Activated CD4-positive, alpha-beta T cell treated with anti-CD3 and anti-CD28 coated beads, Interleukin-2, amount 50 U/mL, for 4 hours (primary cell): ENCODE measurements around the gene NUDT22.

Source experiments
- DNase-seq, 2 experiments: peaks; one replicate each; pipeline ENCODE4 v3.0.0-alpha.2; 2020

Gene NUDT22

DNA sequence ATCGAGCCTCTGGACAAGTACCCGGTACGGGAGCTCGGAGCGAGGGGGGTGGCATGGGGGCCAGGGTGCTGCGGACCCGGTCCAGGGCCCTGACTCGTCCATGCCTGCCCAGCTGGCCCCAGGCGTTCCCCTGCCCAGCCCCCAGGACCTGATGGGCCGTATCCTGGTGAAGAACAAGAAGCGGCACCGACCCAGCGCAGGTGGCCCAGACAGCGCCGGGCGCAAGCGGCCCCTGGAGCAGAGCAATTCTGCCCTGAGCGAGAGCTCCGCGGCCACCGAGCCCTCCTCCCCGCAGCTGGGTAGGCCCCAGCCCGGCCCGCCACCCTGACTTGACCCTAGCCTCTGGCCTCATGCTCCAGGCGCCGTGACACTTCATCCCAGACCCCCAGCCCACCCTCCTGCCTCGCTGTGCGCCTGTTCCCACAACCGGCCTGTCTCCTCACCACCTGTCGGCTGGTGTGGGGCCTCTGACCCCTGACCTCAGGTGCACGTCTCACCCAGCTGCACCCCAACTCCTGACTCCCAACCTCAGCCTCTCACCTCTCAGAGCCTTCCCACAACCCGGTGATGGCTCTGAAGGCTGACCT is 33.0 kb downstream of the NUDT22 start:
- DNase-seq = no peak

DNA sequence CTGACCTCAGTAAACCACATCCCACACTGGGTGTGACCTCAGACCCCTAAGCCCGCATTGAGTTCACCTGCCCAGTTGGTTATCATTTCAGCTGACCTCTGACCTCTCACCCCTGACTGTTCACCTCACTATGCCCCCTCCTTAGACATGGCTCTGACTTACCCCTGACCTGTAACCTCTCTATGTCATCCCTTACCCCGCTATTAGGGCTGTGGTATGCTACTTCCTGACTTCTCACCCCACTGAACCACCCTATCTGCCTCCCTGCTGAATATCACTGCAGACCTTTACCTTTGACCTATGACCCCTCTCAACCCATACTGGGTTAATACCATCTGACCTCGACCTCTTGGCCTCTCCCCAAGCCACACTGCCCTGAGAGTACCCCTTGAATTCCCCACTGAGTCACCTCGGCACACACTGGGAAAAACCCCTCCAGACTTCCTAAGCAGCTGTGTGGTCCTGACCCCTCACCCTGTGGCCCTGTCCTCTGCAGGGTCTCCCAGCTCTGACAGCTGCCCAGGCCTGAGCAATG is 33.5 kb downstream of the NUDT22 start:
- DNase-seq = no peak

DNA sequence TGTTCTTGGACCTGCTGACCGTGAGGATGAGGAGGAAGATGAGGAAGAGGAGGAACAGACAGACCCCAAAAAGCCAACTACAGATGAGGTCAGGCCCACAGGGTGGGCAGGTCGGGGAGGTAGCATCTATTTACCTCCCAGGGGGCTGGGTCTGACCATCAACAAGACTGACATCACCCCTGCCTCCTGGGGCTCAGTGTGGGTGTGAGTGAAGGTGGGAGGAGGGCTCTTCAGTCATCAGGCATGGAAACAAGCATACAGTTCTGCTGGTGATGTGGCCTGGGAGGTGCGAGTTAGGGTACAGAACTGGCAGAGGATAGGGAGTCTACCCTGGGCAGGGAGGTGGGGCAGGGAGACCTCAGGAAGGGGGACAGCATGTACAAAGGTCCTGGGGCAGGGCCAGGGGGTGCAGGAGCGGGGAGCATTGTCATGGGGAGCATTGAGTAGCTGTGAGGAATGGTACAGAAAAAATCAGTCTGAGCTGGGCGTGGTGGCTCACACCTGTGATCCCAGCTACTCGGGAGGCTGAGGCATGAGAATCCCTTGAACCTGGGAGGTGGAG is 34.2 kb downstream of the NUDT22 start:
- no peak for DNase-seq

DNA sequence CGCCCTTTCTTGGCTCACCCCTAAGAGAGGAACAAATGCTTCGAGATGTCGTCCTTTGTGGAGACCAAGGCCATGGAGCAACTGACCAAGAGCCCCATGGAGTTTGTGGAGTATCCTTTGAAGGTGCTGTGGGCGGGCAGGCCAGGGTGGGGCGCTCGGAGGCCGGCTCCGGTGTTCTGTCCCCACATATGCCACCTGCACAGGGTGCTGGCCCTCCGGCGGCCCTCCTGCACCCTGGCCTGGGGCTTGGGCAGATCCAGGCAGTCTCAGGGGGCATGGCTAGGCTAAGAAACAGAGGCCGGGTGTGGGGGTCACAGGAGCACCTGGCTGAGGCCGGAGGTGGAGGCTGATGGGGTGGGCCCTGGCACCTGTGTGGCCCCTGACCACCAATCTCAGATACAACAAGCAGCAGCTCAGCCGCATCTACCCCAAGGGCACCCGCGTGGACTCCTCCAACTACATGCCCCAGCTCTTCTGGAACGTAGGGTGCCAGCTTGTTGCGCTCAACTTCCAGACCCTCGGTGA is 35.5 kb downstream of the NUDT22 start:
- DNase-seq = no peak

DNA sequence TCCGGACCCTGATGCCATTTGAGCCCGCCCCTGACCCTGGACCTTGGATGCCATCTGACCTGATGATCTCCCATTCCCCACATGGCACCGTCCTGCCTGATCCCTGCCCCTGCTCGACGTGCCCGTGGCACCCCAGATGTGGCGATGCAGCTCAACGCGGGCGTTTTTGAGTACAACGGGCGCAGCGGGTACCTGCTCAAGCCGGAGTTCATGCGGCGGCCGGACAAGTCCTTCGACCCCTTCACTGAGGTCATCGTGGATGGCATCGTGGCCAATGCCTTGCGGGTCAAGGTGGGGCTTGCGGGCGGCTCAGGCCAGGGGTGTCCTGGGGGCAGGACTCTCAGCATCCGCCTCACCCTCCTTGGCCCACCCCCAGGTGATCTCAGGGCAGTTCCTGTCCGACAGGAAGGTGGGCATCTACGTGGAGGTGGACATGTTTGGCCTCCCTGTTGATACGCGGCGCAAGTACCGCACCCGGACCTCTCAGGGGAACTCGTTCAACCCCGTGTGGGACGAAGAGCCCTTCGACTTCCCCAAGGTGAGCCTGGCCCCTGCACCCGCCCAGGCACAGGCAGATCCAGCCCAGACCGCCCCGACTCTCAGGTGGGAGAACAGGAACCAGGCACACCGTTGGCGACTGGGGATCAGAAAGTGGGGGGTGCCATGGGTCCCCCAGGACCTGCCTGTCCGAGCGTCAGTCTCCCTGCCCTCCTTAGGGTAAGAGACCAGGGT is 36.4 kb downstream of the NUDT22 start:
- DNase-seq = no peak

DNA sequence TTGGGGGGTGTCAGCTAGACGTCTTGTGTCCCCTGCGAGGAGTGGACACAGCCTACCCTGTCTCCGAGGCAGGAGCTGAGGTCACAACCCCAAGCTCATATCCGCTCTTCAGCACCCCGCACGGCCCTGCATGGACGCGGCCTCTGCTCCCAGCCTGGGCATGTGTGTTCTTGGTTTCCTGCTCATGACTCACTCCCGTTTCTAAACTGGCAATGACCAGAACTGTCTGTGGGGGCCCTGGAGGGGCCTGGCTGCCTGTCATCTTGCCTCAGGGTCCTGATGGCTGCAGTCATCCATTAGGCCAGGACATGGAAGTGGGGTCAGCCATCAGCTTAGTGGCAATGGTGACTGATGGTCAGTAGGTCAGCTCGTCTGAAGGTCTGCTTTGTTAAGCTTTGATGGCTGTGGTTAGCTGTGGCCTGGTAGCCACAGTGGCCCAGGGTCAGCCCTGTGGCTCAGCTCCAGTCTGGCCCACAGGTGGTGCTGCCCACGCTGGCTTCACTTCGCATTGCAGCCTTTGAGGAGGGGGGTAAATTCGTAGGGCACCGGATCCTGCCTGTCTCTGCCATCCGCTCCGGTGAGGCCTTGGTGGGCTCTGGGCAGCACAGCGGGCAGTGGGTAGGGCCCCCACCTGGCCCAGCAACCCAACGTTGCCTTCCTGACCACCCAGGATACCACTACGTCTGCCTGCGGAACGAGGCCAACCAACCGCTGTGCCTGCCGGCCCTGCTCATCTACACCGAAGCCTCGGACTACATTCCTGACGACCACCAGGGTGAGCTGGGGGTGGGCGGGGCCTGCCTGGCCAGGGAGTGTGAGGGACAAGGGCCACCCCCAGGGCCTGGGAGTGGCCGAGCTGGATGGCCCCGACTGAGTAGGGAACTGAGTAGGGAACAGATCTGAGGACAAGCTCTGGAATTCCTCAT is 37.2 kb downstream of the NUDT22 start:
- DNase-seq = no peak

DNA sequence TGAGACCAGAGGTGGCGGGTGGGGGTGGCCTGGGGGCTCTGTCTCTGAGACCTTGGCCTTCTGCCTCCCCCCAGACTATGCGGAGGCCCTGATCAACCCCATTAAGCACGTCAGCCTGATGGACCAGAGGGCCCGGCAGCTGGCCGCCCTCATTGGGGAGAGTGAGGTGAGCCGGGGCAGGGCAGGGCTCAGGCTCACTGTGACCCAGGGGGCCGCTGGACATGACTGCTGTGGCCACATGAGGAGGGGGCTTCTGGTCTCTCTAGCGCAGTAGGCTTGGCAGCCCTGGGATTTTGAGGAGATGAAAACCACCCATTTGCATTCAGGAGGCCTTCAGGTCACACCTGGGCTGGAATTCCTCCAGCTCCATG is 37.9 kb downstream of the NUDT22 start:
- DNase-seq = no peak

DNA sequence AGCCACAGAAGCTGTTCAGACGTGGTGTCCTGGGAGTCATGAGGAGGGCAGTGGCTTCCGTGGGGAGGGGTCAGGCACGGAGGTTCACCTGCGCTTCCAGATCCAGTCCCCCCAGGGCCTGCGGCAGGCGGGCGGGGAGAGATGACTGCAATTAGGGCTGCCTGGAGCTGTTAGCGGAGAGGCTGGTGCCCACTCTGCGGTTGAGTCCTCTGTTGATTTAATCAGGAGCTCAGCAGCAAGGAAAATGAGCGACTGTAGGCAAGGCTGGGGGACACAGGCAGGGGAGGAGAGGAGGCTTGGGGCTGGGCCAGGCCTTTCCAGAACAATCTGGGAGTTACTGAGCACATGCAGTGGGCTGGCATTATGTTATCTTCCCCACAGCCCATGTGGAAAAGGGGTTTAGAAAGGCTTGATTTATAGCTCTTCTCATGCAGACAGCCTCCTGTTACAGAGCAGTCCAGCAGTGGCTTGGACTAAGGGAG is 38.3 kb downstream of the NUDT22 start:
- no peak for DNase-seq

DNA sequence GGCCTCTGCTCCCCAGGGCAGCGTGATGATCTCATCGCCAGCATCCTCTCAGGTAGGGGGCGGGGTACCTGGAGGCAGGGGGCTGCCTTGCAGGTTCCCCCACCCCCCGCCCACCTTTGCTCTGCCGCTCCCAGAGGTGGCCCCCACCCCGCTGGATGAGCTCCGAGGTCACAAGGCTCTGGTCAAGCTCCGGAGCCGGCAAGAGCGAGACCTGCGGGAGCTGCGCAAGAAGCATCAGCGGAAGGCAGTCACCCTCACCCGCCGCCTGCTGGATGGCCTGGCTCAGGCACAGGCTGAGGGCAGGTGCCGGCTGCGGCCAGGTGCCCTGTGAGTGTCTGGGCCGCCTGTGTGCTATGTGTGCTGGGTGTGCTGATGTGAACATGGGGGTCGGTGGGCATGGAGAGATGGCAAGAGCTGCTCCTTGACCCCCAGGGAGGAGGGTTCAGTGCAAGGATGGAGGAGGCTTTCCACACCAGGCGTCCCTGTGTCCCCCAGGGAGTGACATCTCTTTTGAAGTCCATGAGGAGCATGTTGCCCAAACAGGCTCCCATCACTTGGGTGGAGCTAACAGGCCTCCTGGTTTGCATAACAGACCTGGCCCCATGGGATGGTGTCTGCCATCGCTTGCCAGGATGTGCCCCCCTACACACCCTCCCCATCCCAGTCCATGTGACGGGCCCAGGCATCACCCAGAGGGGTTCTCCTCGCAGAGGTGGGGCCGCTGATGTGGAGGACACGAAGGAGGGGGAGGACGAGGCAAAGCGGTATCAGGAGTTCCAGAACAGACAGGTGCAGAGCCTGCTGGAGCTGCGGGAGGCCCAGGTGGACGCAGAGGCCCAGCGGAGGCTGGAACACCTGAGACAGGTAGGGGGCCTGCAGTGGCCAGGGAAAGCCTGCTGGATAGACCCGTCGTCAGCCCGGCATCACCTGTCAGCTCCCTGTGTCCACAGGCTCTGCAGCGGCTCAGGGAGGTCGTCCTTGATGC is 39.4 kb downstream of the NUDT22 start:
- DNase-seq = no peak

DNA sequence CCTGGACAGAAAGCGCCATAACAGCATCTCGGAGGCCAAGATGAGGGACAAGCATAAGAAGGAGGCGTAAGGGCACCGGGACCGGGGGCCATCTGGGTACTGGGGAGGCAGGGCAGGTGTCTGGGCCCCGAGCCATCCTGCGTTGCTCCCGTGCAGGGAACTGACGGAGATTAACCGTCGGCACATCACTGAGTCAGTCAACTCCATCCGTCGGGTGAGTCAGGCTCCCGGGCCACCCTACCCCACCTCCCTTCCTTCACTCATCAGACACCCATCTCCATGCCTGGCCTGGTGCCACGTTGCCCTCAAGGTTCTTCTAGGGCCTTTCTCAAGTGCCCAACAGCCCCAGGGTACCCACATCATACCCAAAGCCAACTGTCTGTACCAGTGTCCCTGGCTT is 40.3 kb downstream of the NUDT22 start:
- DNase-seq = no peak

DNA sequence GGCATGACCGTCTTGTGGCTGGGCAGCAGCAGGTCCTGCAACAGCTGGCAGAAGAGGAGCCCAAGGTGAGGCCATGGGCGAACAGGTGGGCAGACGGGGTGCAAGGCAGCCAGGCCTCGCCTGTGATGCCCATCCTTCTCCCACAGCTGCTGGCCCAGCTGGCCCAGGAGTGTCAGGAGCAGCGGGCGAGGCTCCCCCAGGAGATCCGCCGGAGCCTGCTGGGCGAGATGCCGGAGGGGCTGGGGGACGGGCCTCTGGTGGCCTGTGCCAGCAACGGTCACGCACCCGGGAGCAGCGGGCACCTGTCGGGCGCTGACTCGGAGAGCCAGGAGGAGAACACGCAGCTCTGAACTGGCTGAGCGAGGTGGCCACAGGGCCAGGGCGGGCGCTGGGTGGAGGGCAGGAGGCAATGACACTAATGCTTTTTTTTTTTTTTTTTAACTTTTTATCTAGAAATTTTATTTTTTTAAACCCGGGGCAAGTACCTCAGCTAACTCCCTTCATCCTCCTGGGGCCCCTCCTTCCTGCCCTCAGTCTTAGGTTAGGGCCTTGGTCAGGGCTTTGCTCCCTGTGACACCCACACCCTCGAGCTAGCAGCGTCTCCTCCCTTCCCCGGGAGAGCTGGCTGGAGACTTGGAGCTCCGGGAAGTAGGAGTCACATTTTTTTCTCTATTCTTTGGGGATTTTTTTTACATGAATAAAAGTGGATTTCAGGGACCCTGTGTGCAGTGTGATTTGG is 41.3 kb downstream of the NUDT22 start:
- DNase-seq = no peak

DNA sequence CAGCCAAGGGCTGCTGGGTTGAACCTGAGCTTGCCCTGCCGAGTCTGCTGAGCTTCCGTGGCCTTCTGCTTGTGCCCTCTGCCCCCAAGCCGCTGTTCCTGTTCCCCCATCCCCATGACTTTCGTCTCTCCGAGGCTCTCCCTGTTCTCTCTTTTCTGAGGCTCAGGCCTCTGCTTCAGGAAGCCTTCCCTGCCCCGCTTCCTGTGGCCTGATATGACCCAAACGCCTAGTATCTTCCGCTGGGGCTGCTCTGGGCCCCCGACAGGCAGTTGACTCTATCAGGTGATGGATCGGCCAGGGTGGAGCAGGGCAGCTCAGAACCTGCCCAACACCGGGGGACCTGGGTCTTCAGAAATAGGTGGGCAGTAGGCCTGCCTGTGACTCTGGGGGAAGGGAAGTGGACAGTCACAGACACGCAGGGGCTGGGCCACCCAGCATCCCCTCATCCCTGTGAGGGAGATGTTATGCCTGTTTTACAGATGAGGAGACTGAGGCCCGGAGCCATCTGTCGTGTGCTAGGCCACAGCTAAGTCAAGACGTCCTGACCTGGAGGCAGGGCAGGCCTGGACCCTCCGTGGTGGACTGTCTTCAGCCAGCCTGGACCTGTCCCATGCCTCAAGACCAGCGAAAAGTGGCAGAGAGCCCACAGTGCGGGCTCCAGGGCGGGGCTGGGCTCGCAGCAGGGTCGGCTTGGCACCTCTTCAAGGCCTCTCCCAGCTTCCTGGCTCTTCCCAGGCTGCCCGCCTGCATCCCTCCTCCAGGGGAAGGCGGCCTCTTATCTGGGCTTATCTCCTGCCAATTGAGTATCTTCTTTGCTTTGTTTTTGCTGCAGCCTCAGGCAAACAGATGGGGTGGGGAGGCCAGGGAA is 42.2 kb downstream of the NUDT22 start:
- no peak for DNase-seq

DNA sequence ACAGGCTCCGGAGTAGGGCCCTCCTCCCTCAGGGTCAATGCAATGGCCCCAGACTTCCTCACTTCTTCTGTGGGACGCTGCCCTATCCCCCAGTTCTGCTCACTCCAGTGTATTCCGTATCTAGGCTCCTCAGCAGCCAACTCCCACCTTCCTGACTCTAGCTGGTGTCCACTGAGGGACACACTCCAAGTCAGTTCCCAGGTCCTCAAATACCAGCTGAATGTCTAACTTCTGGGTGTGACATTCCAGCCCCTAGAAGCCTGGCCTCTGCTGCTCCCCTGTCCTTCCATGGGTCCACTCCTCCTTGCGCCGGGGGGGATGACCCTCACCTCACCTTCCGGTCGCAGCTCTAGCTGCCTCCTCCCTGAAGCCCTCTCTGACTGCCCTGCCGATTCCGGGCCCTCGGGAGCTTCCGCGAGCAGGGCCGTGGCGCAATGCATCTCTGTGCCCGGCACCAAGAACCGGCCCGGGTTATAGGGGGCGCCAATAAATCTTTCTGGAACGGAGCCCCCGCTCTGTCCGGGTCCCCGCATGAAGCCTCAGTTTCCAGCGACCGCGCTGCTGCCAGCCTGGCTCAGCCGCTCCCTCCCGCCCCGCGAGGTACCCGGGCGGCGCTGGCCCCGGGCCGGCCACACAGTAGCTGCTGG is 42.9 kb downstream of the NUDT22 start:
- DNase-seq = no peak

DNA sequence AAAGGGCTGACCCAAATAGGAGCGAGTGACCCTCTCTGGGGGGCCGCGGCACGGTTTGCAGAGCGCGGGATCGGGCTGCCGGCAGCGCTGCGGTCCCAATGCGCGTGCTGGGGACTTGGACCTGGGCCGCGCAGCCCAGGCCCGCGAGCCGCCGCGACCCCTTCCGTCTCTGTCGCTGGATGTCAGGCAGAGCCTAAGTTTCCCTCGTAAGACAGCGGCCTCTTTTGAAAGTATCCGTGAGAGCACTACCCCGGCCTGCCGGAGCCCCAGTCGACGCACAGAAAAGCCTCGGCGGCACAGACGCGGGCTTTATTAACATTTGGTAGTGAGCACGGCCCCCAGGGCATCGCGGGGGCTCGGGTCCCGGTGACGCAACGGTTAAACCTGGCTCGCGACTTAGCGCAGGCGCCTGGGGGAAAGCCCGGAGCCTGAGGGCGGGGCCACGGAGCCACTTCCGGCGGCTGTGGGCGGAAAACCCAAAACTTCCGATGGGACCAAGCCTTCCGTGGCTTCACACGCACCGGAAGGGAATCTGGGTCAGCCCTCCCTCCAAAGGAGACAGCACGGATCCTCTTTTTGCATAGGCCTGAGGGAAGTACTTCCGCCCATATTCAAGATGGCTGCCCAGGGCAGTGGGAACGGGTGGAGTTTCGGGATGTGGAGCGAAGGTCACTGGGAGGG is 43.6 kb downstream of the NUDT22 start:
- peak; percentile 97 for DNase-seq

DNA sequence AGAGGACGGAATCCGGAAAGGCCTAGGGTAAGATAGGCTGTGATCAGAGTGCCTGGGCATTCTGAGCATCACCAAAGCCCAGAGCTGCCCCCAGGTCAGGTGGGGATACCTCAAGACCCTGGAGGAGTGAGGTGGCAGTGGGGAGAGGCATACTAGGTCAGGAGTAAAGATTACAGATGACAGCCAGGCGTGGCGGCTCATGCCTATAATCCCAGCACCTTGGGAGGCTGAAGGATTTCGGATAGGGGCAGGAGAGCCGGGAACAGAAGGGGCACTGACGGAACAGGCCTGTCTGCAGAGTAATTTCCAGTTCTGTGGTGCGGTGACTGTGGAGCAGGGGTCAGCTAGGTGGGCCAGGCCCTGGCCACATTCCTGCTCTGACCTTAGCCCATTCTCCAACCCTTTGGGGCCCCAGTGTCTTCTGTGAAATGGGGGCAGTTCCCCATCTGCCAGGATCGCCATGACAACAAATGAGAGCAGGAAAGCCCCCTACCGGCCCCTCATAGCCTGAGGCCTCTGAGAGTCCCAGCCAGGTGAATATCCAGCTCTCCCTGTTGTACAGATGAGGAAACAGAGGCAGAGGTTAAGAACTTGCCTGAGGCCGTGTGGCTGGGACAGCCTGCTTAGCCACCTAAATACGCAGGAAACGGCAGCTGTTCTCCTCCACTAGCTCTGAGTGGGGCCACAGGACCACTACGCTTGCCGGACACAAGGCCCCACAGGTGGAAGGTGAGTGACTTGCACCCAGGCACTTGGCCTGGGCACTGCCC is 49.1 kb downstream of the NUDT22 start:
- DNase-seq = no peak

DNA sequence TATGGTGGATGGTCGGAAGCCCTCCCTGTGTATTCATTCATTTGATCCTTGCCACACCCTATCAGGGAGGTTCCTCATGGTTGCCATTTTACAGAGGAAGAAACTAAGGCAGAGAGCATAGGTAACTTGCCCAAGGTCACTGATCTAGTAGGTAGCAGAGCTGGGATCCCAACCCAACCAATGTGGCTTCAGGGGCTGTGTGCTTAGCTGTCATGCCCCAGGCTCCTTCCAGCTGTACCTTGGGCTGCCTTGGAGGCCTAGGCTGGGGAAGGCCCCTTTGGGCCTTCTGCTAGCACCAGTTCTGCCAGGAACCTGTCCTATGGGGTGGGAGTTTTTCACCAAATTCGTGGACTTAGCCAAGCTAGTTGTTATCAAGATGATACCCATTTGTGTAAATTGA is 49.8 kb downstream of the NUDT22 start:
- DNase-seq = no peak

DNA sequence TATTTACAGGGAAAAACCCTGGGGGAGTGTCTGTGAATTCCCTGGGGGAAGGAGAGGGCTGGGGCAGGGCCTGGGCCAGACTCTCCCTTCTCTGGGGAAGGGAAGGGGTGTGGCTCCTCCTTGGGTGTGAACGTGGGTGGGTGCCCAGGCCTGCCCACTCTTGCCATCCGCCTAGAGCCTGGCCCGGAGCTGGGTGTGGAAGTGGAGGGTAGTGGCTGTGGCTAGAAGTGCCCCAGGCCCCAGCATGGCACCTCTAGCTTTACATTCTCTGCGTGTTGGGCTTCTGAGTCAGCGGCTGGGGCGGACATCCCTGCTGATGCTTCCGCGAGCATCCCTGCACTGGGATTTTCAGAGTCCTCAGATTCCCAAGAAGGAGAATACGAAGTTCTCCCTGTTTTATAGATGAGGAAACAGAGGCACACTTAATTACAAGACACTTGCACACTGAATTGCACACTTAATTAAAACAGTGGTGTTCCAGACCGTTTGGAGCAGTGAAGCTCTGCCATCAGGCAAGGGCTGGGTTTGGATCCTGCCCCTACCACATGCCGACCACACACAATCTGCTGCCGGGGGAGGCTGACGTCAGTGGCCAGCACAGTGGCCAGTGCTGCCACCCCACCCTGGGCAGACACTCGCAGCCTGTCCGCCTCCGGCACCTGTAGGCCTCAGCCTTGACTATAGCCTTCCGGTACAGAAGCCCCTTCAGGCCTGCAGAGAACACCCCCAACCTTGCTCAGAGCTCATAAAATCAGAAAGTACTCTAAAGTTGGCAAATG is 50.8 kb downstream of the NUDT22 start:
- DNase-seq = no peak
